Karpas-422 (cell line): Measurements from ENCODE around the gene SAT2. TPM values are rescaled to one million over a fixed set of nuclear protein-coding genes. Genes with fewer than 3 reads are reported as not detected.

Source experiments
- DNase-seq: peaks from one replicate; pipeline ENCODE4 v3.0.0-alpha.2; 2015
- H2AFZ ChIP-seq: fragments of 200-600 bp; sonication (generic); 2 replicates; pipeline ENCODE4 v1.6.1; 2014; ENCODE audit warnings: antibody characterized with exemption, low read length, mixed read lengths
- H3K27ac ChIP-seq: fragments of 200-600 bp; sonication (generic); 2 replicates; pipeline ENCODE4 v1.5.1; 2014; ENCODE audit warnings: mild to moderate bottlenecking, low read length, moderate library complexity
- H3K27me3 ChIP-seq: fragments of 200-600 bp; sonication (generic); 2 replicates; pipeline ENCODE4 v1.6.1; 2014; ENCODE audit warnings: low read length, mixed read lengths
- H3K36me3 ChIP-seq: fragments of 200-600 bp; sonication (generic); 2 replicates; pipeline ENCODE4 v1.6.1; 2014; ENCODE audit warnings: low read length, mixed read lengths; ENCODE audit not compliant: insufficient read depth
- H3K4me1 ChIP-seq: fragments of 200-600 bp; sonication (generic); 2 replicates; pipeline ENCODE4 v1.6.1; 2014; ENCODE audit warnings: mild to moderate bottlenecking, low read length, mixed read lengths
- H3K4me2 ChIP-seq: fragments of 200-600 bp; sonication (generic); 2 replicates; pipeline ENCODE4 v1.6.1; 2014; ENCODE audit warnings: low read length, low read depth, mild to moderate bottlenecking; ENCODE audit not compliant: poor library complexity, severe bottlenecking
- H3K4me3 ChIP-seq: fragments of 200-600 bp; sonication (generic); 2 replicates; pipeline ENCODE4 v1.5.1; 2014; ENCODE audit warnings: mild to moderate bottlenecking, antibody characterized with exemption, low read length, mixed read lengths
- H3K79me2 ChIP-seq: fragments of 200-600 bp; sonication (generic); 2 replicates; pipeline ENCODE4 v1.6.1; 2014; ENCODE audit warnings: mild to moderate bottlenecking, low read length, mixed read lengths
- H3K9ac ChIP-seq: fragments of 200-600 bp; sonication (generic); 2 replicates; pipeline ENCODE4 v1.6.0; 2014; ENCODE audit warnings: low read length
- H3K9me2 ChIP-seq: fragments of 200-600 bp; sonication (generic), shearing (Covaris generic); replicated peaks from 2 replicates; pipeline ENCODE4 v1.6.0; 2014; ENCODE audit warnings: mild to moderate bottlenecking, low read length, moderate library complexity; ENCODE audit not compliant: insufficient read depth
- H3K9me3 ChIP-seq: fragments of 300-700, 200-600 bp; sonication (generic); 2 replicates; pipeline ENCODE4 v1.6.1; 2014; ENCODE audit warnings: low read length, mixed read lengths
- H4K20me1 ChIP-seq: fragments of 200-600 bp; sonication (generic); 2 replicates; pipeline ENCODE4 v1.6.1; 2014; ENCODE audit warnings: mild to moderate bottlenecking, antibody characterized with exemption, low read length, low read depth; ENCODE audit not compliant: insufficient read depth
- small RNA-seq: library from RNA; depleted of rRNA; stranded (forward); fragments of <200 nt; gene quantifications from one replicate; pipeline ENCODE3, GENCODE V24; 2014
- total RNA-seq: library from RNA; depleted of rRNA; stranded (reverse); fragments of >200 nt; shearing (Covaris generic); gene quantifications from 2 replicates; pipeline ENCODE4 v1.2.3, GENCODE V29; 2014; ENCODE audit warnings: low replicate concordance; rRNA removed

Gene SAT2
- total RNA-seq, 1 experiment from 2014 or later, result 36.0 TPM

- H2AFZ ChIP-seq, result no peak within 1 kb of the TSS
- H3K9me3 ChIP-seq, result no peaks in the 10 kb centered on the region
- H3K27me3 ChIP-seq, result no peaks in the 10 kb centered on the region
- peaks cover 38% of the 10 kb centered on the region for H3K36me3 ChIP-seq
- peak within 1 kb of the TSS; percentile 85 for H3K27ac ChIP-seq
- H3K4me1 ChIP-seq, result peaks cover 68% of the 10 kb centered on the region
- H3K4me2 ChIP-seq, result no peak within 1 kb of the TSS
- no peak within 1 kb of the TSS for H3K4me3 ChIP-seq
- peak within 1 kb of the TSS; percentile 52 for H3K9ac ChIP-seq
- no peaks in the 10 kb centered on the region for H3K9me2 ChIP-seq
- peaks cover 32% of the 10 kb centered on the region for H4K20me1 ChIP-seq
- peaks cover 14% of the 10 kb centered on the region for H3K79me2 ChIP-seq
- peak; percentile 96 for DNase-seq
Measured at GRCh38 chr17:7579001-7579833, 48.4 kb downstream of the SAT2 start, which contains the start of gene CD68. TSS of gene CD68 (plus strand) at chr17:7579638. CDS start at chr17:7579678, 40 bp downstream.

GRCh38 chr17:7577327-7578199 is 50.1 kb downstream of the SAT2 start:
- no peak overlapping the region for H3K4me2 ChIP-seq
- no peak overlapping the region for H3K9ac ChIP-seq
- H3K27ac ChIP-seq, result no peak overlapping the region
- no peak overlapping the region for H3K4me3 ChIP-seq
- peaks cover 28% of the 10 kb centered on the region for H3K79me2 ChIP-seq
- no peak for DNase-seq
- H3K9me2 ChIP-seq, result no peaks in the 10 kb centered on the region
- no peak overlapping the region for H2AFZ ChIP-seq
- H4K20me1 ChIP-seq, result peaks cover 45% of the 10 kb centered on the region
- H3K27me3 ChIP-seq, result no peaks in the 10 kb centered on the region
- peaks cover 63% of the 10 kb centered on the region for H3K4me1 ChIP-seq
- no peaks in the 10 kb centered on the region for H3K9me3 ChIP-seq
- peaks cover 52% of the 10 kb centered on the region for H3K36me3 ChIP-seq

- peaks cover 56% of the 10 kb centered on the region for H3K36me3 ChIP-seq
- peaks cover 45% of the 10 kb centered on the region for H4K20me1 ChIP-seq
Measured at GRCh38 chr17:7576432-7576937, 51.1 kb downstream of the SAT2 start.

More at GRCh38 chr17:7576432-7576937, 51.1 kb downstream of the SAT2 start:
- H3K4me2 ChIP-seq, result no peak overlapping the region
- DNase-seq, result no peak
- H3K4me1 ChIP-seq, result peaks cover 62% of the 10 kb centered on the region
- no peak overlapping the region for H3K4me3 ChIP-seq
- no peak overlapping the region for H3K27ac ChIP-seq
- no peaks in the 10 kb centered on the region for H3K9me2 ChIP-seq
- no peak overlapping the region for H2AFZ ChIP-seq
- H3K27me3 ChIP-seq, result no peaks in the 10 kb centered on the region
- H3K9me3 ChIP-seq, result no peaks in the 10 kb centered on the region
- H3K79me2 ChIP-seq, result peaks cover 34% of the 10 kb centered on the region
- no peak overlapping the region for H3K9ac ChIP-seq

Small RNA genes within 50 kb of the gene (small RNA-seq; reads per million reads assigned to genes)
- gene CD68 (not detected), gene SNORD10 (not detected)

Other genes with a start within 250 kb of the SAT2 start
- 0.75 and 3.8 TPM in 2 replicates for gene TNK1, start 246.7 kb downstream of the SAT2 start, total RNA-seq
- 39.8 and 40.4 TPM in 2 replicates for gene PLSCR3, start 233.3 kb downstream of the SAT2 start, total RNA-seq
- 262 and 330 TPM in 2 replicates for gene TMEM256, start 223.7 kb downstream of the SAT2 start, total RNA-seq
- gene NLGN2, start 220.0 kb downstream of the SAT2 start, total RNA-seq, result not detected in 2 replicates
- not detected in 2 replicates for gene SPEM1, start 207.5 kb downstream of the SAT2 start, total RNA-seq
- not detected in 2 replicates for gene SPEM2, start 202.2 kb downstream of the SAT2 start, total RNA-seq
- gene SPEM3, start 199.0 kb downstream of the SAT2 start, total RNA-seq, result not detected in 2 replicates
- 3.0 and 9.9 TPM in 2 replicates for gene TMEM102, start 192.4 kb downstream of the SAT2 start, total RNA-seq
- 0.32 and 0.67 TPM in 2 replicates for gene FGF11, start 188.3 kb downstream of the SAT2 start, total RNA-seq
- gene CHRNB1, start 182.8 kb downstream of the SAT2 start, total RNA-seq, result 3.6 and 6.6 TPM in 2 replicates
- 5.5 and 7.2 TPM in 2 replicates for gene ZBTB4, start 148.2 kb downstream of the SAT2 start, total RNA-seq
- gene SLC35G6, start 146.4 kb downstream of the SAT2 start, total RNA-seq, result not detected in 2 replicates
- gene POLR2A, start 143.5 kb downstream of the SAT2 start, total RNA-seq, result 78.8 and 169 TPM in 2 replicates
- gene TNFSF12, start 78.8 kb downstream of the SAT2 start, total RNA-seq, result not detected in 2 replicates
- gene TNFSF13, start 69.1 kb downstream of the SAT2 start, total RNA-seq, result 0.90 and 4.0 TPM in 2 replicates
- 62.8 and 96.1 TPM in 2 replicates for gene SENP3, start 65.9 kb downstream of the SAT2 start, total RNA-seq
- 3.8 and 6.0 TPM in 2 replicates for gene CD68, start 48.2 kb downstream of the SAT2 start, total RNA-seq
- 25.4 and 27.0 TPM in 2 replicates for gene MPDU1, start 44.0 kb downstream of the SAT2 start, total RNA-seq
- gene SOX15, start 37.7 kb downstream of the SAT2 start, total RNA-seq, result 1.2 and 1.6 TPM in 2 replicates
- gene FXR2, start 12.9 kb downstream of the SAT2 start, total RNA-seq, result 40.5 and 42.3 TPM in 2 replicates
- 0.58 and 1.2 TPM in 2 replicates for gene SHBG, start 2.3 kb upstream of the SAT2 start, total RNA-seq
- not detected in 2 replicates for gene ATP1B2, start 23.1 kb upstream of the SAT2 start, total RNA-seq
- 11.0 and 14.0 TPM in 2 replicates for gene TP53, start 59.7 kb upstream of the SAT2 start, total RNA-seq
- gene WRAP53, start 60.7 kb upstream of the SAT2 start, total RNA-seq, result 10.4 and 19.0 TPM in 2 replicates
- gene EFNB3, start 77.4 kb upstream of the SAT2 start, total RNA-seq, result not detected in 2 replicates
- not detected in 2 replicates for gene DNAH2, start 89.9 kb upstream of the SAT2 start, total RNA-seq
- 11.9 and 34.6 TPM in 2 replicates for gene KDM6B, start 206.4 kb upstream of the SAT2 start, total RNA-seq
- 0.69 and 1.4 TPM in 2 replicates for gene TMEM88, start 227.2 kb upstream of the SAT2 start, total RNA-seq
- 313 and 321 TPM in 2 replicates for gene NAA38, start 229.7 kb upstream of the SAT2 start, total RNA-seq
- gene CYB5D1, start 230.2 kb upstream of the SAT2 start, total RNA-seq, result 8.5 and 10.9 TPM in 2 replicates